Measurements from ENCODE around the gene ADAMTS15.
"Not testable (repeated sequence)": the region's sequence is repeated elsewhere in the genome, so short reads cannot be mapped to it uniquely, and the experiment has no call there.

ADAMTS15 gene

DNA sequence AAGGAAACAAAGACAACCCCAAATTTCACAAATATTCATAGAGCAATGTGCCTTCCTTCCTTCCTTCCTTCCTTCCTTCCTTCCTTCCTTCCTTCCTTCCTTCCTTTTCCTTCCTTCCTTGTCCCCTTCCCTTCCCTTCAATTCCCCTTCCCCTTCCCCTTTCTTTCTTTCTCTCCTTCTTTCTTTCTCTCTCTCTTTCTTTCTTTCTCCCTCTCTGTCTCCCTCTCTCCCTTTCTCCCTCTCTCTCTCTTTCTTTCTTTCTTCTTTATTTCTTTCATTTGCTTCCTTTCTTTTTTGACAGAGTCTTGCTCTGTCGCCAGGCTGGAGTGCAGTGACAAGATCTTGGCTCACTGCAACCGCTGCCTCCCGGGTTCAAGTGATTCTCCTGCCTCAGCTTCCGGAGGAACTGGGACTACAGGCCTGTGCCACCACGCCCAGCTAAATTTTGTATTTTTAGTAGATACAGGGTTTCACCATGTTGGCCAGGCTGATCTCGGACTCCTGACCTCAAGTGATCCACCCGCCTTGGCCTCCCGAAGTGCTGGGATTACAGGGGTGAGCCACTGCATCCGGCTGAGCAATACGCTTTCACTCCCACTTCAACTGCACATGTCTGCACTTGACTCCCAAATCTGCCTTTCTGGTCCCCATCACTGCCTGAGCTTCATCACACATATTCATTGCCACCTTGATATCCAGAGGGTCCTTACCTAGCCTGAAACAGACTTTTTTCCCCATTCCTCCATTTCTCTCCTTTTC, 9.9 kb upstream of the ADAMTS15 start:
- not testable (repeated sequence) for FAIRE-seq

GRCh38 chr11:130439160-130439519, 9.3 kb upstream of the ADAMTS15 start:
- no peak for FAIRE-seq

DNA sequence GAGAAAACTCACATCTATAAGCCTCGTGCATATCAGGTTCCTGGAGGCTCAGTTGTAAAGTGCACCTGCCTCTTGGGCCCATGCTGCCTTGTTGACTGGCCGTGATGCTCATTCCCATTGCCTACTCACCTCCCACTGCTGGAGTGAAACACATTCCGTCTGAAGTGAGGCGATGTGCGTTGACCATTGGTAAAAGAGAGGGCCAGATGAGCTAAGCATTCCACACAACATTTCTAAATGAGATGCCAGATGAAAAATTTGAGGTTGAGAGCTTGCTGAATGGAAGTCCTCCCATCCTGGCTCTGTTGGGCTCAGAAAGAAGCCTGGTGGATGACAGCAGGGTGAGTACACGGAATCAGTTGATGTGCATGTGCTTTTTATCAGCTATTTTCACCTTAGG, 8.6 kb upstream of the ADAMTS15 start:
- no peak for FAIRE-seq

GRCh38 chr11:130441719-130442118, 6.7 kb upstream of the ADAMTS15 start:
- FAIRE-seq: no peak

DNA sequence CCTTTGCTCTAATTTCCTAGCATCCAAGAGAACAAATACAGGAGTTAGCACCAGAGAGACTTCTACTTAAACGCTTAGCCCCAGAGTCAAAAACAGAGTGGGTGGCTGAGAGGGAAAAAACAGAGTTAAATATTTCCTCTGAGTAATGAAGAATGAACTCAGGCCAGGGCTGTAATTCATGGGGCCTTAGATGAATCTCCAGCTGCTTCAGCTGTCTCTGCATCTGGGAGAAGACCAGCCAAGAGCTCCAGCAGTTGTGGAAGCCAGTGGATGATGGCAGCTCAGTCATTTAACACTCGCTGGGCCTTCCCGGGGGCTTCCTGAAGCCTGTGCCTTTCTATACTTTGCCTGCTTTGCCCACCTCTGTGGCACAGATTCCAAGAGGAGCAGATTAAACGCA, 5.7 kb upstream of the ADAMTS15 start:
- no peak for FAIRE-seq

- no peak for FAIRE-seq
Observed at GRCh38 chr11:130445788-130446187, 2.7 kb upstream of the ADAMTS15 start.

DNA sequence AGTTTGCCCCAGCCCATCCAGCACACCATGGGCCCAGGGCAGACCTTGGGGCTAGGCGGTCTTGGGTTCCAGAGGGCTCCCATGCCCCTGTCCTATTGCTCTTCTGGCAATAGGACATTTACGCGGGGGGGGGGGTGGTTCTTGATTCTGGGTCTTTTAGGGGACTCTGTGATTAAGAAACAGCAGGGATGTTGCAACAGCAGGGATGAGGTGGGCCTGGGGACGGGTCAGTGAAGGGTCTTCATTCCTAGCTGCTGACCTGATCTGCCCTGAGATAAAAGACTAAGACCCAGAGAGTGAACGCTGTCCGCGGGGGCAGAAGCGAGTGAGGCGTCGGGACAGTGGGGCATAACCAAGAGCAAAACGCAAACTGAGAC, 418 bp upstream of the ADAMTS15 start:
- no peak for FAIRE-seq

DNA sequence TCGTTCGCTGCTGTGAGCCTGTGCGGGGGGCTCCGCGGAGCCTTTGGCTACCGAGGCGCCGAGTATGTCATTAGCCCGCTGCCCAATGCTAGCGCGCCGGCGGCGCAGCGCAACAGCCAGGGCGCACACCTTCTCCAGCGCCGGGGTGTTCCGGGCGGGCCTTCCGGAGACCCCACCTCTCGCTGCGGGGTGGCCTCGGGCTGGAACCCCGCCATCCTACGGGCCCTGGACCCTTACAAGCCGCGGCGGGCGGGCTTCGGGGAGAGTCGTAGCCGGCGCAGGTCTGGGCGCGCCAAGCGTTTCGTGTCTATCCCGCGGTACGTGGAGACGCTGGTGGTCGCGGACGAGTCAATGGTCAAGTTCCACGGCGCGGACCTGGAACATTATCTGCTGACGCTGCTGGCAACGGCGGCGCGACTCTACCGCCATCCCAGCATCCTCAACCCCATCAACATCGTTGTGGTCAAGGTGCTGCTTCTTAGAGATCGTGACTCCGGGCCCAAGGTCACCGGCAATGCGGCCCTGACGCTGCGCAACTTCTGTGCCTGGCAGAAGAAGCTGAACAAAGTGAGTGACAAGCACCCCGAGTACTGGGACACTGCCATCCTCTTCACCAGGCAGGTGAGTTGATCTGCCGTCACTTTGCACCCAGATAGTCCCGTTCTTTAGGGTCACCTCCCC, 1.0 kb downstream of the ADAMTS15 start:
- FAIRE-seq: no peak

DNA sequence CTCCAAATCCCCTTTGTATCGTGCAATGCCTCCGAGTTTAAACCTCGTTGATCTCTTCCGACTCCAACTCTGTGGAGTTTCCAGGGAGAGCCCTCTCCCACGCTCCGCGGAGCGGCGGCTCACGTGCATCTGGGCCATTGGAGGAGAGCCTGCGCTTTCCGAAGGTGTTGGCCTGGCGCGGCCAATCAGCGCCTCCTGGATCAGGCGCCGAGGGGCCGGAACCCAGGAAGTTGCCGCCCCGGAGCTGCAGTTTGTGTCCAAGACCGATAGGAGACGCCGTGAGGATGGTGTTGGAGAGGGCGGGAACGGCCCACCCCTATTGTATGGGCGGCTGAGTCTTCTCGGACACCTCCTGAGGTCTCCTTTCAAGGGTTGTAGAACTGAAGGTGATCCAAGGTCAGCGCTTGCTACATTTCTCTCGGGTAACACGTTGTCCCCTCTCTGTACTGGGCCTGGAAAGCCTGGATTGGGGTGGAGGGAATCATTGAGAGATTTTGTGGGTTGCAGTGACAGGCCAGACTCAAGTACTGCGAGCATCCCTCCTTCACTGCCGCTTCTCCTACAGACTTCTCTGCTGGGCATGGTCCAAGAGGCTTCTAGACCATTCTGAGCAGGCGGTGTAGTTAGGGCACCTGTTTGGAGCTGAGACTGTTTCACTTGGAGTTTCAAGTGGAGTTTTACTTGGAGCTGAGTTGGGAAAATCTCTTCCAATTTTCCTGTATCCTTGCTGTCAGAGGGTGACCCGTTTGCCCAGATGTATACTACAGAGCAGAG, 1.7 kb downstream of the ADAMTS15 start:
- no peak for FAIRE-seq

- no peak for FAIRE-seq
Observed at GRCh38 chr11:130451231-130452019, 3.0 kb downstream of the ADAMTS15 start.

- no peak for FAIRE-seq
Observed at GRCh38 chr11:130452176-130452575, 3.7 kb downstream of the ADAMTS15 start.

DNA sequence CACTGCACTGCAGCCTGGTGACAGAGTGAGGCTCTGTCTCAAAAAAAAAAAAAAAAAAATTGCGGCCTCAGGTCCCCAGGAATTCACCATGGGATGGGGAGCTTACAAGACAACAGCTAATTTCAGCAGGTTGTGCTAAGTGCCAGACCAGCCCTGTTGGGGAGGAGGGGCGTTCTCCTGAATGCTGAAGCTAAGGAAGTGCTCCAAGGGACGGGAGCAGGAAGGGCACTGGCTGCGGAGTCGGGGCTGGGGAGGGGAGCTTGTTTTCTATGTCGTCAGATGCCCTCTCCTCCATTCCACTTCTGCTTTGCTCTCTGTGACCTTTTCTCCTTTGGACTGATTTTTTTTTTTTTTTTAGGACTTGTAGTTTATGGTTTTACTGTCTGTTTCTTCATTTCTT, 4.5 kb downstream of the ADAMTS15 start:
- FAIRE-seq: no peak

DNA sequence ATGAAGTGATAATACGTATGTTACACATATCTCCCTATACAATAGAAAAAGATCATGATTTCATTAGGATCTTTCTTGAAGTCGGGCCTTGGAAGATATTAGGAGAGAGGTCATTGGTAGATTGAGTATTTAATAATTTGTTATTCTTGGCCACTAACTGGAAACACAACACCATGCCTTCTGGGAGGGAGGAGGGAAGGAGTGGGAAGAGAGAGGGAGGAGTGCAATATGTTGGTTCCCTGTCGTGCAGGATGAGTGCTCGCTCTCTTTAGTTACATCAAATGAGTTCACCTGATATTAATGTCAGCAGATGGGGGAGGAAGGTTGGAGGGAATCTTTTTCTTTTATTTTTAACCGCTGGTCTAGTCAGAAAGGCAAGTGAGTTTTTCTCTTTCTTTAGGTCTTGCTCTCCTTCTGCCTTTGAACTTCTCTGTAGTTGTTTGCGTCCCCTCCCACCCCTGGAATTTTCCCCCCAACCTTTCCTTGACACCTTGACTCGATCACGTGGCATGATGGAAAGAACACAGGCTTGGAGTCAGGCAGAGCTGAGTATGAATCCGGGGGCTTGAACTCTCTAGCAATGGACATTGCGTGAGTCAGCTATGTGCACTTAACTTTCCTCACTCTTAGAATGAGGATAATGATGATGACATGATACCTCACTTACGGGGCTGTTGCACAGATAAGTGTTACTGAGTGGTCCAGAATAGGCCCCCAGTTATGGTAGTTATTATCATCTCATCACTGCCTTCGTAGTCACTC, 6.2 kb downstream of the ADAMTS15 start:
- no peak for FAIRE-seq

GRCh38 chr11:130455483-130456127, 7.2 kb downstream of the ADAMTS15 start:
- FAIRE-seq: no peak

GRCh38 chr11:130456286-130456685, 7.8 kb downstream of the ADAMTS15 start:
- FAIRE-seq: no peak

GRCh38 chr11:130457623-130458409, 9.4 kb downstream of the ADAMTS15 start:
- no peak for FAIRE-seq

- no peak for FAIRE-seq
Observed at GRCh38 chr11:130458410-130458729, 9.9 kb downstream of the ADAMTS15 start.

DNA sequence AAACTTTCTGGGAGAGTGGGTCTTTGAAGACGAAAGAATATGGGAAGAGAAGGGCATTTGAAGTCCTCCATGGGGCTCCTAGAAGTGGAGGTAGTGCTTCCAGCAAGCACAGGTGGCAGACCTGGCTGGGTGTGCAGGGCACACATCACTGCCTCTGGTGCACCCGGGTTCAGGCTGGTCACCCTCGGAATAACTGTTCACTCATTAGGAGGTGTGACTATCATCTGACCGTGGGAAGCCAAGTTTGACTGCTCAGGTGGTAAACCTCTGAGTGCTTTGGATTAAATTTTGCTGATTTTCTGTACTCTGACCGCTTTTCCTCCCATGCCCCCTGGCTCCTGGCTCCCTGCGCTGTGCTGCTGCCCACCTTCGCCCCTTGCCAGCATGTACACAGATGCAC, 11.1 kb downstream of the ADAMTS15 start:
- no peak for FAIRE-seq

GRCh38 chr11:130462101-130462885, 13.8 kb downstream of the ADAMTS15 start:
- no peak for FAIRE-seq

GRCh38 chr11:130462931-130463330, 14.5 kb downstream of the ADAMTS15 start:
- no peak for FAIRE-seq

Measured in colon (tissue), 2 donors.